Right forelimb (tissue), 1 donor: Measurements from ENCODE around the gene MYH7.

ENCODE experiments used
- DNase-seq: peaks from one replicate; pipeline ENCODE4 v3.0.0-alpha.2; 2018

Gene MYH7

GRCh38 chr14:23447361-23448350 is 12.2 kb upstream of the MYH7 start:
- no peak for DNase-seq

GRCh38 chr14:23446291-23446851 is 10.9 kb upstream of the MYH7 start:
- DNase-seq = no peak

GRCh38 chr14:23445773-23446172 is 10.3 kb upstream of the MYH7 start:
- no peak for DNase-seq

GRCh38 chr14:23444314-23444713 is 8.9 kb upstream of the MYH7 start:
- DNase-seq = no peak

GRCh38 chr14:23443881-23444280 is 8.4 kb upstream of the MYH7 start:
- DNase-seq = no peak

- no peak for DNase-seq
These were observed 8.0 kb upstream of the MYH7 start for GRCh38 chr14:23443411-23443812.

- no peak for DNase-seq
These were observed 7.4 kb upstream of the MYH7 start for GRCh38 chr14:23442721-23443356.

GRCh38 chr14:23441076-23441475 is 5.6 kb upstream of the MYH7 start:
- no peak for DNase-seq

GRCh38 chr14:23439107-23439835 is 3.8 kb upstream of the MYH7 start:
- DNase-seq = no peak

GRCh38 chr14:23438101-23438971 is 2.9 kb upstream of the MYH7 start:
- DNase-seq = no peak

GRCh38 chr14:23437133-23438100 is 2.0 kb upstream of the MYH7 start:
- DNase-seq = no peak

GRCh38 chr14:23436327-23437132 is 1.1 kb upstream of the MYH7 start:
- no peak for DNase-seq

GRCh38 chr14:23434488-23435222 is 805 bp downstream of the MYH7 start:
- peak; percentile 30 for DNase-seq

GRCh38 chr14:23433457-23433856 is 2.0 kb downstream of the MYH7 start:
- peak; percentile 41 for DNase-seq

- DNase-seq = peak; percentile 22
These were observed 2.5 kb downstream of the MYH7 start for GRCh38 chr14:23432946-23433345.

GRCh38 chr14:23432102-23432925 is 3.1 kb downstream of the MYH7 start:
- peak; percentile 19 for DNase-seq

- DNase-seq = peak; percentile 27
These were observed 4.0 kb downstream of the MYH7 start for GRCh38 chr14:23431486-23431885.

- peak; percentile 38 for DNase-seq
These were observed 4.8 kb downstream of the MYH7 start for GRCh38 chr14:23430723-23431085.
